CD14-positive monocyte (primary cell): ENCODE data around the gene DCHS1. TPM values are rescaled to one million over a fixed set of nuclear protein-coding genes. Genes with fewer than 3 reads are reported as not detected.

ENCODE experiments used
- DNase-seq, 3 donors: peaks; one replicate each; pipeline ENCODE4 v3.0.0-alpha.2; 2011 to 2022
- H2AFZ ChIP-seq: 2 replicates; pipeline ENCODE4 v1.6.0; 2012; ENCODE audit warnings: mild to moderate bottlenecking, low read depth, low read length, inconsistent platforms; ENCODE audit not compliant: insufficient read depth, poor library complexity, severe bottlenecking
- H3K27ac ChIP-seq, 2 donors: 1 replicate in 1 of 2; 2 replicates in 1 of 2; pipeline ENCODE4 v1.5.1; 2012 to 2013; ENCODE audit warnings: low read length in 2 of 2, control low read depth in 1 of 2, inconsistent platforms in 1 of 2, low read depth in 1 of 2, mild to moderate bottlenecking in 1 of 2
- H3K27me3 ChIP-seq, 2 donors: one replicate each; pipeline versions ENCODE4 v1.6.0 to v1.6.1; 2011 to 2013; ENCODE audit warnings: low read length in 2 of 2; ENCODE audit not compliant: control insufficient read depth in 2 of 2, insufficient read depth in 2 of 2
- H3K36me3 ChIP-seq, 2 donors: replicated peaks in 1 of 2; 1 replicate in 1 of 2; 2 replicates in 1 of 2; pipeline versions ENCODE4 v1.5.1 to v1.6.1; 2012 to 2013; ENCODE audit warnings: low read length in 2 of 2, control low read depth in 1 of 2, inconsistent platforms in 1 of 2, mild to moderate bottlenecking in 1 of 2; ENCODE audit not compliant: insufficient read depth in 2 of 2, control insufficient read depth in 1 of 2
- H3K4me1 ChIP-seq, 2 donors: 1 replicate in 1 of 2; 2 replicates in 1 of 2; pipeline versions ENCODE4 v1.5.1 to v1.6.1; 2012 to 2013; ENCODE audit warnings: low read length in 2 of 2, control low read depth in 1 of 2, inconsistent platforms in 1 of 2, mild to moderate bottlenecking in 1 of 2, moderate library complexity in 1 of 2; ENCODE audit not compliant: insufficient read depth in 2 of 2, control insufficient read depth in 1 of 2
- H3K4me2 ChIP-seq: replicated peaks from 2 replicates; pipeline ENCODE3; 2012; ENCODE audit warnings: low read length, moderate library complexity, mild to moderate bottlenecking; ENCODE audit not compliant: poor library complexity, severe bottlenecking; ENCODE audit errors: extremely low read depth
- H3K4me3 ChIP-seq, 3 experiments: fragments of 200-600 bp in 1 of 3; sonication (generic) in 1 of 3; replicated peaks in 1 of 3; 1 replicate in 2 of 3; 2 replicates in 1 of 3; pipeline ENCODE4 v1.5.1; 2011 to 2013; ENCODE audit warnings: low read length in 3 of 3, mild to moderate bottlenecking in 3 of 3, control low read depth in 2 of 3, low read depth in 2 of 3, inconsistent platforms in 1 of 3, moderate library complexity in 1 of 3
- H3K79me2 ChIP-seq: 2 replicates; pipeline ENCODE4 v1.6.0; 2012; ENCODE audit warnings: mild to moderate bottlenecking, control low read depth, inconsistent platforms, low read length, moderate library complexity; ENCODE audit not compliant: insufficient read depth
- H3K9ac ChIP-seq: 2 replicates; pipeline ENCODE4 v1.6.0; 2017; ENCODE audit warnings: low read length, mild to moderate bottlenecking; ENCODE audit not compliant: insufficient read depth, poor library complexity, severe bottlenecking
- H3K9me3 ChIP-seq, 2 donors: replicated peaks in 1 of 2; 1 replicate in 1 of 2; 2 replicates in 1 of 2; pipeline versions ENCODE4 v1.5.1 to v1.6.1; 2012 to 2013; ENCODE audit warnings: low read length in 2 of 2, control low read depth in 1 of 2; ENCODE audit not compliant: control insufficient read depth in 1 of 2, insufficient read depth in 1 of 2
- H4K20me1 ChIP-seq: 2 replicates; pipeline ENCODE4 v1.6.0; 2012; ENCODE audit warnings: mild to moderate bottlenecking, low read length, control low read depth, moderate library complexity; ENCODE audit not compliant: insufficient read depth
- H3K27ac Mint-ChIP-seq, 7 donors: one replicate each; pipeline ENCODE4 v1.8.0; 2020; ENCODE audit warnings: mild to moderate bottlenecking in 7 of 7, mixed read lengths in 7 of 7, moderate library complexity in 6 of 7, inconsistent platforms in 2 of 7
- H3K27me3 Mint-ChIP-seq, 3 donors: one replicate each; pipeline ENCODE4 v1.8.0; 2021 to 2022; ENCODE audit warnings: low read depth in 3 of 3, mild to moderate bottlenecking in 3 of 3, mixed read lengths in 3 of 3, moderate library complexity in 3 of 3, inconsistent platforms in 1 of 3
- H3K36me3 Mint-ChIP-seq, 2 donors: one replicate each; pipeline ENCODE4 v1.8.0; 2020; ENCODE audit warnings: mixed read lengths in 2 of 2, inconsistent platforms in 1 of 2, mild to moderate bottlenecking in 1 of 2
- H3K4me1 Mint-ChIP-seq: one replicate; pipeline ENCODE4 v1.8.0; 2020; ENCODE audit warnings: mild to moderate bottlenecking, mixed read lengths
- H3K4me3 Mint-ChIP-seq, 2 donors: one replicate each; pipeline ENCODE4 v1.8.0; 2020; ENCODE audit warnings: mild to moderate bottlenecking in 2 of 2, mixed read lengths in 2 of 2, moderate library complexity in 1 of 2
- H3K9me3 Mint-ChIP-seq, 7 donors: one replicate each; pipeline ENCODE4 v1.8.0; 2020 to 2022; ENCODE audit warnings: mixed read lengths in 7 of 7, mild to moderate bottlenecking in 6 of 7, moderate library complexity in 6 of 7, inconsistent platforms in 2 of 7
- WGBS: methylation state at CpG from one replicate; pipeline ENCODE4 v1.1.5; 2013; ENCODE audit warnings: missing lambda C conversion rate; ENCODE audit not compliant: insufficient coverage; 5-methylcytosine and 5-hydroxymethylcytosine counted together
- intact Hi-C, 2 donors: fragments of 100-400 bp; cut with micrococcal nuclease; formaldehyde crosslinking; loops; one replicate each; pipeline versions ENCODE4 v1.15.0 to v1.15.1; 2023
- polyA plus RNA-seq, 3 donors: library from polyadenylated mRNA; depleted of rRNA in 1 of 3; unstranded in 2 of 3; stranded (reverse) in 1 of 3; fragments of 300-500 nt in 2 of 3; fragments of >200 nt in 1 of 3; fragmentation: Illumina TruSeq in 2 of 3; gene quantifications; 1 replicate in 2 of 3; 2 replicates in 1 of 3; pipeline ENCODE4 v1.2.3, GENCODE V29; 2012 to 2021
- TF ChIP-seq, protein P1 (sequence below): fragments of 200-600 bp; IDR thresholded peaks from one replicate; pipeline ENCODE4 v1.8.0; 2022; ENCODE audit warnings: antibody characterized with exemption, mild to moderate bottlenecking

DCHS1 gene
- polyA plus RNA-seq, 3 donors = 0.01 to 0.88 (median 0.02) TPM

DNA sequence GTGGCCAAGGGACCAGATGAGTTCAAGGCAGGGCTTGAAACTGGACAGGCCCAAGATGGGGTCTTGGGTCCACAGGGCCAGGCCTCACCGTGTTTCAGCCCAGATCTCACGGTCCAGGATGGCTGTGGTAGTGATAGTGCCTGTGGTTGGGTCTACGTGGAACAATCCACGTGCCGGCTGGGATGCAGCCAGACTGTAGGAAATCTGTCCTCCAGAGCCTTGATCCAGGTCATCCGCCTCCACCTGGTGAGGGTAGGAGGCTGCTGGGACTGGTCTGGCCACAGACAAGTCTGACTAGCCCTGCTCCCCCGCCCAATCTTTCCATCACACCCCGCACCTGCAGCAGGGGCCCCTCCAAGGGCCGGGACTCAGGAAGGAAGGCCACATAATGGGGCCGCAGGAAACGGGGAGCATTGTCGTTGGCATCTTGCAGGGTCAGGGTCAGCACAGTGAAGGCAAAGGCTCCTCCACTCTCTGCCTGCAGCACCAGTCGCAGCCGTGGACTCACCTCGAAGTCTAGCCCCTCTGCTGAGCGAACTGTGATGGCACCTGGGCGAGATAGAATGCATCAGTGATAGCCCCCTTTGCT is 29.7 kb downstream of the DCHS1 start:
- TF ChIP-seq, protein P1, sequence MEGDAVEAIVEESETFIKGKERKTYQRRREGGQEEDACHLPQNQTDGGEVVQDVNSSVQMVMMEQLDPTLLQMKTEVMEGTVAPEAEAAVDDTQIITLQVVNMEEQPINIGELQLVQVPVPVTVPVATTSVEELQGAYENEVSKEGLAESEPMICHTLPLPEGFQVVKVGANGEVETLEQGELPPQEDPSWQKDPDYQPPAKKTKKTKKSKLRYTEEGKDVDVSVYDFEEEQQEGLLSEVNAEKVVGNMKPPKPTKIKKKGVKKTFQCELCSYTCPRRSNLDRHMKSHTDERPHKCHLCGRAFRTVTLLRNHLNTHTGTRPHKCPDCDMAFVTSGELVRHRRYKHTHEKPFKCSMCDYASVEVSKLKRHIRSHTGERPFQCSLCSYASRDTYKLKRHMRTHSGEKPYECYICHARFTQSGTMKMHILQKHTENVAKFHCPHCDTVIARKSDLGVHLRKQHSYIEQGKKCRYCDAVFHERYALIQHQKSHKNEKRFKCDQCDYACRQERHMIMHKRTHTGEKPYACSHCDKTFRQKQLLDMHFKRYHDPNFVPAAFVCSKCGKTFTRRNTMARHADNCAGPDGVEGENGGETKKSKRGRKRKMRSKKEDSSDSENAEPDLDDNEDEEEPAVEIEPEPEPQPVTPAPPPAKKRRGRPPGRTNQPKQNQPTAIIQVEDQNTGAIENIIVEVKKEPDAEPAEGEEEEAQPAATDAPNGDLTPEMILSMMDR = no peak
- Histone ChIP-seq H2AFZ (no peak overlapping the region), H3K27me3 (no peaks in the 10 kb centered on the region), H3K79me2 (no peaks in the 10 kb centered on the region), H3K4me1 (peaks cover 10 to 13% of the 10 kb centered on the region in 2 donors), H3K36me3 (no peaks in the 10 kb centered on the region), H3K4me3 (no peak overlapping the region), H3K27ac (no peak overlapping the region), H3K4me2 (no peak overlapping the region), H4K20me1 (no peaks in the 10 kb centered on the region), H3K9me3 (no peaks in the 10 kb centered on the region), H3K9ac (no peak overlapping the region)
- no peak overlapping the region for H3K27ac Mint-ChIP-seq
- peaks cover 7% of the 10 kb centered on the region for H3K4me1 Mint-ChIP-seq
- WGBS = 92% methylated on average over 15 of the region's 17 CpGs
- DNase-seq = no peak
- intact Hi-C loops = no loop called here
- peaks cover 0 to 9% (median 0%) of the 10 kb centered on the region in 7 donors for H3K9me3 Mint-ChIP-seq
- H3K27me3 Mint-ChIP-seq = no peaks in the 10 kb centered on the region
- H3K4me3 Mint-ChIP-seq = no peak overlapping the region
- no peaks in the 10 kb centered on the region for H3K36me3 Mint-ChIP-seq

DNA sequence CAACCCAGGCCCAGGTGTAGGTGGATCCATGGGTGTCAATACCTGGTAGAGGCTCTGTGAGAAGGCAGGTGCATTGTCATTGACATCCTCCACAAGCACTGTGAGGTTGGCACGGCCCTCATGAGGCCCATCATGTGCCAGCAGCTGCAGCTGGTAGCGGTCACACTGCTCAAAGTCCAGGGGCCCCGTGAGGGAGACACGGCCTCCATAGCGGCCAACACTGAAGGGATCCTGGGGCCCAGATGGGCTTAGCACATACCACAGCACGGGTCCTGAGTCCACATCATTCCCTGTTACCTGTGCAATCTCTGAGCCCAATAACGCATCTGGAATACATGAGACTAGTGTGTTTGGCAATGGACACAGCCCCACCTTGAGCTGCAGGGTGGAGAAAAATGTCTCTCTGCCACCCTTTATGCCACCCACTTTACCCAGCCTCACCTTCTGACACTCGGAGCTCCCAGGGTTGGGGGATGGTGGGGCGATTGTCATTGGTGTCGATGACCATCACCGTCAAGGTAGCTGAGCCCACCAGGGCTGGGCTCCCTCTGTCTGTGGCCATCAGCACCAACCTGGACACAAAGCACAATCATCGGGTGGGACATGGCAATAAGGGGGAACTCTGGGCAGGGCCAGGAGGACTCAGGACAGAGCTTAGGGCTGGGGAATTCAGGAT is 30.3 kb downstream of the DCHS1 start:
- Histone ChIP-seq H3K4me2 (no peak overlapping the region), H3K9me3 (no peaks in the 10 kb centered on the region), H3K27ac (no peak overlapping the region), H3K4me3 (no peak overlapping the region), H3K4me1 (peaks cover 16 to 19% of the 10 kb centered on the region in 2 donors), H3K9ac (no peak overlapping the region), H3K79me2 (no peaks in the 10 kb centered on the region), H4K20me1 (no peaks in the 10 kb centered on the region), H2AFZ (no peak overlapping the region), H3K36me3 (no peaks in the 10 kb centered on the region), H3K27me3 (no peaks in the 10 kb centered on the region)
- intact Hi-C loops = no loop called here
- TF ChIP-seq, protein P1 = no peak
- H3K4me3 Mint-ChIP-seq = no peak overlapping the region
- no peak overlapping the region for H3K27ac Mint-ChIP-seq
- DNase-seq = no peak
- H3K36me3 Mint-ChIP-seq = no peaks in the 10 kb centered on the region
- WGBS = 95% methylated on average over 11 of the region's 12 CpGs
- peaks cover 7% of the 10 kb centered on the region for H3K4me1 Mint-ChIP-seq
- H3K9me3 Mint-ChIP-seq = peaks cover 0 to 6% (median 0%) of the 10 kb centered on the region in 7 donors
- no peaks in the 10 kb centered on the region for H3K27me3 Mint-ChIP-seq
